GM21576 (cell line): ENCODE data around the gene STXBP4.

Source experiments
- ATAC-seq: cut with Tn5 transposase; IDR thresholded peaks from one replicate; pipeline ENCODE4 v1.9.1; 2021; ENCODE audit warnings: mild to moderate bottlenecking, moderate library complexity; ENCODE audit not compliant: unreplicated experiment

STXBP4 gene

DNA sequence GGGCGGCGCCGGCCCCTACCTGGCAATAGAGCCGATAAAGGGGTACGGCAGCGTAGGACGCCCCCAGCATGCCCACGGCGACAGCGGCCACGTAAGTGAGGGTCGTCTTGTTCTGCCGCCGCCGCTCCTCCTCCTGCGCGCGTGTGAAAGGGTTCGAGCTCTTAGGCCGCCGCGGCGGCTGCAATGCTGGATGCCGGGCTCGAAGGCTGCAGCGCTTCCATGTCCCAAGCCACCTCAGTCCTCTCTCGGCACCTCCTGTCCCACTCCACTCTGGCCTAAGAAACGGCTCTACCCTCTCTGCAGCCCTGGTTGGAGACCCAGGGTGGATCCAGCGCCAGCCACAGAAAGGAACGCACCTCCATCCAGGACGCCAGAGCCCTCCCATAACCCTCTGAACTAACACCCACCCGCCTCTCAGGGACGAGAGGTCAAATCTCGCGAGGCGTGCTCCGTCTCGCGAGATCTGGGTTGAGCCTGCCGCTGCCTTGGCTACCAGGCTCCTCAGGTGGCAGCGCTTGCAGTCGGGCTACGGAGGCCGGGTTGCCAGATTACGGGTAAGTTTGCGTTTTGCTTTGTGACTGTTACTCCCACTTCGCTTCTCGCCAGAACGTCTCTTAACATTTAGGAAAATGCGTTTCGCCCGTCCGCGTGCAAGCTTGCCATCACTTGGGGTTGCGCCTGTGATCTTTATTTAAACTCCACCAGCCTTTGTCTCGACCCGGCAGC lies at the start of gene STXBP4, which contains the start of gene COX11:
TSS of gene STXBP4 (plus strand) at position 504 of the 726 bp plus-strand sequence. CDS start 17,455 bp downstream, outside the sequence.
TSS of gene COX11 (minus strand) at position 393 of the 726 bp plus-strand sequence. CDS start at position 385, 8 bp downstream.
- ATAC-seq, result peak; percentile 93

- no peak for ATAC-seq
Observed at GRCh38 chr17:54919425-54919824, 49.1 kb upstream of the STXBP4 start.

DNA sequence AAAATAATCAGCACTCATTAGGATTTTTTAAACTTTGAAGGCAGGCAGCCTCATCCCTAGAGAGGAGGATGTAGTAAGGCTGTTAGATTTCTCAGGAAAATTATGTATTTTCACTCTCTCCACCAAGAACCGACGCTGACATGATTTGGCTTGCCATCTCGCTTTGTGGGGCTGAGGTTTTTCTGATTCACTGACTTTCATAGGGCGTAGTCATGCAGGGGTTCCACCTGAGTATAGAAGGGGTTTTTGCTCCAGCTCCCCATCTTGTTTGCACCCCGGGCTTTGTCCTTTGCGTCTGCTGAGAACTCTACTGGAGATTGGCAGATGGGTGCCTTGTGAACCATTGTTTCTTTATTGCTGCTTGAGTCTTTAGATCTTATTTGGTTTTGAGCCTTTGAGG lies 47.7 kb upstream of the STXBP4 start:
- no peak for ATAC-seq

DNA sequence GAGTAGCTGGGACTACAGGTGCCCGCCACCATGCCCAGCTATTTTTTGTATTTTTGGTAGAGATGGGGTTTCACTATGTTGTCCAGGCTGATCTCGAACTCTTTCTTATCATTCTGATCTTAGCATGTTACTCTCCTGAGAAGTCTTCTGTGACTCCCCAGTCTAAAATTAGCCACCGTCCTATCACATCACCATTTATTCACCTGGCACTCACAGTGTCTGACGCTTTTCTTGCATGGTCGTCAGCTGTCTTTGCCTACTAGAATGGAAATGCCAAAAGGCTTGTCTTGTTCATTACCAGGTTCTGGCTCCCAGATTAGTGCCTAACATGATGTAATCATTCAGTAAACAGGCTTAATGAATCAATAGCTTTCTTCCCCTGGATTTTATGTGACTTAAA lies 44.2 kb upstream of the STXBP4 start:
- ATAC-seq, result no peak

DNA sequence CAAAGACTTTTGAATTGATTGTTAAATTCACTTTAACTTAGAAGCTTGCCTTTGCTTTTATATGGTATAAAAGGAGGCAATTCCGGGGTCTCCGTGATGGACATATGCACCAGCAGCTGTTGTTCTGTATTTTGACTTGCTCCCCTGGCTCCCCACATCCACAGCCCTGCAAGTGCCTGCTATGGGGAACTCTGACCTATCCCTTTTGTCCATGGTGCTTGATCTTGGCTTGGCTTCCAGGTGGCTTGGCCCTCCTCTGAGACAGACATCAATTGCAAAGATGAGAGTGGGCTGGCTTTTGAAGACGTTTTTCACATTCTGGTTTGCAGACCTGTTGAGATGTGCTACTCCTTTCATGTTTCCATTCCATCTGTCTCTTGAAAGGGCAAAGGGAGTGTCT lies 41.0 kb upstream of the STXBP4 start:
- ATAC-seq, result no peak

DNA sequence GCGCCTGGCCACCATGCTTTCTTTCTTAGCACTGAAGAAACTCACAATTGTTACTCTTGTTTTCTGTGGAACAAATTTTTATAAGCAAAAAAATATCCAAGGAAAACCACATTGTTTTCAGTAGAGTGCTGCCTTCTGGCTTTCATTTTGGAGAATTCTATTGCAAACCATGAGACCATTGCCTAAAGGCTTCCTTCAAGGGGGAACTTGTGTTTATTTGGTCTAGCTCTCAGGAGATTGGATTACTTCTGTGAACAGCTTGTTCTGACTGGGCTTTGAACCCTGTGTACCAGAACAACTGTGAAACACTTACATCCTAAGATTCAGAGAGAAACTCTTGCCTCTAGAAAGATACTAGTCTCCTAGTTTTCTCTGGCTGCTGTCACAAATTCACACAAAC lies 35.9 kb upstream of the STXBP4 start:
- no peak for ATAC-seq

DNA sequence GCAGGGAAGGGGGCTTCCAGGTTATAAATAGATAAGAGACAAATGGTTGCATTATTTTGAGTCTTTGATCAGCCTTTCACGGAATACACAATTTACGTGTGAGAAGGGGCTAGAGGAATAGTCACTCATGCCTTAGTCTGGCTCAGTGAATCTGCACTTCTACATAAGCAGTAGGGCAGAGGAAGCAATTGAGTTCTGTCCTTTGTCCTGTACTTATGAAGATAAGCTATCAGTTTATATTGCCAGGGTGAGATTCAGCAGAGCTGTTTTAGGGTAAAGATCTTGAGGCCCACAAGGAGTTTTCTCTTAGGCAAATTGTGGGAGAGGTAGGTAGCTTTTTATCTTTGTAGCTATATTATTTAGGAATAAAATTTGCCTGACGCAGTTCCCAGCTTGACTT lies 34.6 kb upstream of the STXBP4 start:
- ATAC-seq, result no peak

DNA sequence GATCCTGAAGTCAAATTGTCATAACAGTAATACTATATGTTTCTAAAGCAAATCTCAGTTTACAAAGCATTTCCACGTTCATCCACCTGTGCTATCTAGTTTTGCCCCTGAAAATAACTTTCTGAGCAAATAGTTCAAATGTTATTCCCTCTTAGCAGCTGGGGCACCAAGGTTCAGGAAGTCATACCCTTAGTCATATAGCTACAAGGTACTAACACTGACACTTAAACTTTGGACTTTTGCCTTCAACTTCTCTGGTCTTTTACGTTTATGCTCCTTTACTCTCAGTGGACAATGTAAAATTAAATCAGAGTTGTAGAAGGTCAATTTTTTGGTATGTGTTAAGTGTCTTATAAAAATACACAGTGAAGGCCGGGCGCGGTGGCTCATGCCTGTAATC lies 33.1 kb upstream of the STXBP4 start:
- no peak for ATAC-seq

GRCh38 chr17:54937018-54937417 lies 31.5 kb upstream of the STXBP4 start:
- no peak for ATAC-seq

DNA sequence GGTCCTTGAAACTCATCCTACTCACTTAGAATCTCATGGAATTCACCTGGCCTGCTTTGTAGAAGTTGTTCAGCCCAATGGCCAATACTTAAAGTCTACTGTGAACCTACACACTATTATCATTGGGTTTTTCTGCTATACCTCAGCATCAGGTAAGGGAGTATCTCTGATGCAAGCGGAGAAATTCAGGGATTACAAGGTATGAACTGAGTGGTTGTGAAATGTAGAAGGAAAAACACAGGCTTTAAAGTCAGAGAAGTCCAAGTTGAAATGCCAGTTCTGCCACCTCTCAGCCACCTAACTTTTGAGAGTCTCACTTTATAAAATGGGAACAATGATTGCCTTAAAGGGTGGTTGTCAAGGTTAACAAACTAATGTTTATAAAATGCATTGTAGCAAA lies 31.1 kb upstream of the STXBP4 start:
- no peak for ATAC-seq

- no peak for ATAC-seq
Observed at GRCh38 chr17:54941285-54941684, 27.3 kb upstream of the STXBP4 start.

- no peak for ATAC-seq
Observed at GRCh38 chr17:54944796-54945195, 23.8 kb upstream of the STXBP4 start.

GRCh38 chr17:54945231-54945630 lies 23.3 kb upstream of the STXBP4 start:
- ATAC-seq, result no peak

GRCh38 chr17:54945671-54946070 lies 22.9 kb upstream of the STXBP4 start:
- no peak for ATAC-seq

- ATAC-seq, result no peak
Observed at GRCh38 chr17:54947396-54947795, 21.2 kb upstream of the STXBP4 start.

DNA sequence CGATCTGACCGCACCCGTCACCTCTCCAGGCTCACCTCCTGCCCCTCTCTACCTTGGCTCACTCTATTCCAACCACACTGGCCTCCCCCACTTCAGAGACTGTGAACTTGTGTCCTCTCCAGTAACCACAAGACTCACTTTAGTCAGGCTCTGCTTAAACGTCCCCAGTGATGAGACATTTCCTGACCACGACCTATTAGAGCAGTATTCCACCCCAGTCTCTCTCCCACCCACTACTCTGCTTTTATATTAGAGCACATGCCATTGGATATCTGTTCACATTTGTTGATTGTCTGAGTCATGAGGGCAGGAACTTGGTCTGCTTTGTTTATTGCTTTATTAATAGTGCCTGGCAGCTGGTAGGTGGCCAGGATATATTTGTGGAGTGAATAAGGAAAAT lies 20.2 kb upstream of the STXBP4 start:
- no peak for ATAC-seq

GRCh38 chr17:54950116-54950515 lies 18.4 kb upstream of the STXBP4 start:
- ATAC-seq, result no peak

DNA sequence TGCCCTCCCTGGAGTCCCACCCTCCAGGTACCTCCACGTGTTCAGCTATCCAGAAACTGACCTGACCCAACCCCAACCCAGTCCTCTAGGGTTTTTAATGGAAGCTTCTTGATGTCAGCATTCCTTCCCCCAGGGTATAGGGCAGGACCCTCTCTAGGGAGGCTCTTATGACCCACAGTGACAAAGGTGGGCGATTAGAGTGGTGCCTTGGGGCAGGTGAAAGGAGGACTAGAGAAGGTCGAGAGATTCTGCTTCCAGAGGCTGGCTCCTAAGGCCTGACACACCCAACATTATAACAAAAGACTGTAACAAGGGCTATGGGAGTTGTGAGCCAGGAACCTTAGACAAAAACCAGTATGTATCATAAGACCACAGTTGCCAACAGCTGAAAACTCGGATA lies 17.3 kb upstream of the STXBP4 start:
- ATAC-seq, result no peak

DNA sequence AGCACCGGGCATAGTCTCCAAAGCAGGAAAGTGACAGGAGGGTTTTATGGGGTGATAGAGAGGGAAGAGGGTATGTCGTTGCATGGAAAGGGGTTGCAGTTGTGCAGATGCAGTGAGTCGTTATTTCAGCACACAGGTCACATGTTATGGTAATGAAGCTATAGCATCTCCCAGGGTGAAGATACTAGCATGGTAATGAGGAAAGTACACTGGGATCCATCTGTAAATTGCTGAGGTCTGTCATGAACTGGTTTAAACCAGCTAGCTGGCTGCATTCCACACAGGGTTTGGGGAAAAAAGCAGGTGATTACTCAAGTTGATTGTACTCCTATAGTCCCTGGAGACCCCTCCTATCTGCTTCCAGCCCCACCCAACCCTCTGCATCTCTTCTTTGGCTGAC lies 11.8 kb upstream of the STXBP4 start:
- ATAC-seq, result no peak

DNA sequence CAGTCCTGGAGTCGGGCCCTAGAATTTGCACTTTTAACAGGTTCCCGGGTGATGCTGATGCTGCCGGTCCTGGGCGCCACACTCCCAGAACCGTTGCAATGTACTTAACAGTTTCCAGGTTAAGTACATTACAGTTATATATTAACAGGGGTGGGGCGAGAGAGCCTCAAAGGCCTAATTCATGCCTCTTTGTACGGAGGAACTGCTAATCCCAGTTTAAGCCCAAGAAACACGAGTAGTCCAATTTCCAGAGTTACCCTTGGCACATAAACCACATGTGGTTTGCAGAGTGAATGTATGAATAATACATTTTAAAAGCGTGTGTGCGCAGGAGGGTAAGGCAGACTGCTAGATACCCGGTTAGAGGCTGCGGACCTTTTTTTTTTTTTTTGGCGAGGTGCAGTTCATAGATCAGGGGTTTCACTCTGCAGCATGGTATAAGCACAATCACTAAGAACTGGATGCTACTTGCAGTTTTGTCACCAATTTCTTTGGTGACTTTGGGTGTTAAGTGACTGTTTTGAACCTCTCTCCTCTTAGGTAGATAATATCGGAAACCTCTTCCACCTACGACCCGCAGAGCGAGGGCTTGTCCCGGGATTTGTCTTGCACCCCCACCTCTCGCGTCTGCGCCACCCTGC lies 824 bp upstream of the STXBP4 start:
- ATAC-seq, result peak; percentile 18

GRCh38 chr17:54968988-54969332 lies 395 bp downstream of the STXBP4 start:
- peak; percentile 28 for ATAC-seq

DNA sequence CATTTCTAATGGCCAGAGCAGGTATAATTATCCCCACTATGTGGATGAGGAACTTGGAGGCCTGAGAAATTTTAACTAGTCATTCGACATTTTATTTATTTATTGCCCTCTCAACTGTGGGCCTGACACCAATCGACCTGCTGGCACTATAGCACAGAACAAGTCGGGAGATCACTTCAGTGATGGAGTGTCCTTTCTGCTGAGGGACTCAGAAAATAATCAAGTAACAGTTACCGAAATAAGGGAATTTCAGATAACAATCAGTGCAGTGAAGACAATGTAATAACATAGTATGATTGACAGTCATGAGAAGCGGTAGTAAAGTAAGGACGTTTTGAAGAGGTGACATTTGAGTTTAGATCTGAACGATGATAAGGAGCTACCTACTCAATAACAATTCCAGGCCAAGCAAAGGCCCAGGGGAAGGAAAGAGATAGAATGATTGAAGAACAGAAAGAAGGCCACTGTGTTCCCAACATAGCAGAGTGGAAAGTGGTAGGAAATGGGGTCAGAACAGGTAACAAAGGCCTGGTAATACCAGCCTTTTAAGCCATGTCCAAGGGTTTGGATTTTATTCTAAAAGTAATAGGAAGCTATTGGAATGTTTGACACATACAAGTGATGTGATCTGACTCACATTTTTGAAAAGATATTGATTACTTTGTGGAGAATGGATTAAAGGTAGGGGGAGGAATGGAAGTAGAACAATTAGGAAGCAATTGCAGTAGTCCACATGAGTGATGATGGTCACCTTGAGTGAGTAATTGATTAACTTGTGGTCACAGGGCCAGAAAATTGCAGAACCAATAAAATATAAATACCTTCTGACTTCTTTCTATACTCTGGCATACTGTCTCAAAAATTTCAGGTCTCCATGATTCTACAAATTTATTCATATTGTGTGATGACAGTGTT lies 1.4 kb downstream of the STXBP4 start:
- ATAC-seq, result no peak
